GM19351 (cell line): ENCODE measurements around the gene INTS4.
A peak's percentile ranks its signal among the peaks of the same experiment; 100 is the strongest.
"Not testable (repeated sequence)": the region's sequence is repeated elsewhere in the genome, so short reads cannot be mapped to it uniquely, and the experiment has no call there.

Experiments
- ATAC-seq: cut with Tn5 transposase; IDR thresholded peaks from one replicate; pipeline ENCODE4 v1.9.1; 2021; ENCODE audit warnings: mild to moderate bottlenecking, moderate library complexity; ENCODE audit not compliant: unreplicated experiment

Gene INTS4

DNA sequence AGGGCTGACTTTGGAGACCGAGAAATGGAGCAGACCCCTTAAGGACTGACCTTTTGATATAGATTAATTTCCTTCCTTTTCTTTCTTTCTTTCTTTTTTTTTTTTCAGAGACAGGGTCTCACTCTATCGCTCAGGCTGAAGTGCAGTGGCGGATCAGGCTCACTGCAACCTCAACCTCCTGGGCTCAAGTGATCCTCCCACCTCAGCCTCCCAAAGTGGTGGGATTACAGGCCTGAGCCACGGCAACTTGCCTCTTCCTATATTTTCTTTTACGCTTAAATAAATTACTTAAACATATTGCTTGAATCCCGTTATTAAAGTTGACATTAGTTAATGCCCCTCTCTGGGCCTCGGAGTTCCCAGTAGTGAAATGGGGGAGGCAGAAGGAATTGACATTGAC, 29.0 kb upstream of the INTS4 start:
- ATAC-seq: no peak

DNA sequence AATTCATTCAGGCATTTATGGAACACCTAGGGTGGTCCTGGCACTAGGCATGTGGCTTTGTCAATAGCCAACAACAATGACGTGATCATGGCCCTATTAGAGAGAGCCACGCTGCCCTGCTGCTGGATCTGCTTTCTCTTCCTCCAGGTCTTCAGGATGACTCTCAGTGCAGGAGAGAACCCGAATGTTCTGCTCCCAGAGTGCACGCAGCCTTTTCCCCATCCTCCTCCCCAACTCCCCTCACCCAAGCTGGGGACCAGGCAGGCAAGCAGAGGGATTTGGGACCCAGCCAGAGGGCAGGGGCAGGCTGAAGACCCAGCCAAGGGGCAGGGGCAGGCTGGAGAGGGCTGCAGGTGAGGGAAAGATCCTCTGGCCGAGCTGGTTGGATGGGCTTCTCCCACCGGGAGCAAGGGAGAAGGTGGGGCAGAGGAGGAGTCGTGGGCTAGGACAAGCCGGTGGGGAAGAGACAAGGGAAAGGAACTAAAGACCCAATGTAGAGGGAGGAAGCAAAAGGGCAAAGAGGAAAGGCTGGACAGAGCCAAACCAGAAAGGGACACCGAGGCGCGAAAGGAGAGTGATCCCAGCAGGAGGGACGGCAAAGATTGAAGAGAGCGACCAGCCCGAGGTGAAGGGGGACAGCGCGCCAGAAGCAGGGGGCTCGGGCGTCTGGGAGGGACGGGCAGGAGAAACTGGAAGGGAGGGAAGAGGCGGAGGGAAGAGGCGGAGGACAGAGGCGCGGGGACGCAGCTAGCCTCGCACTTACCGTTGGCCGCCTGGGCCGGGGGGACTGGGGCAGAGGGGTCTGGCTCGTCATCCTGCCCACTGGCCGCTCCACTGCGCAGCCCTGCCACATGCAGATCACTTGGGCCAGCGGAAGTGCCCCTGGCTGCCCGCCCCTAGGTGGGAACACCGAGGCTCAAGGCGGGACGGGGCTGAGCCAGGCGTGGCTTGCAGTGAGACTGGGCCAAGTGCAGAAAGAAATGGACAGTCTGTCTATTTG, 28.2 kb upstream of the INTS4 start, which contains the start of gene KCTD14:
Gene KCTD14 (minus strand): TSS at position 880 of the 1,000 bp plus-strand sequence. CDS start 27 bp downstream, at position 853.
- no peak for ATAC-seq

DNA sequence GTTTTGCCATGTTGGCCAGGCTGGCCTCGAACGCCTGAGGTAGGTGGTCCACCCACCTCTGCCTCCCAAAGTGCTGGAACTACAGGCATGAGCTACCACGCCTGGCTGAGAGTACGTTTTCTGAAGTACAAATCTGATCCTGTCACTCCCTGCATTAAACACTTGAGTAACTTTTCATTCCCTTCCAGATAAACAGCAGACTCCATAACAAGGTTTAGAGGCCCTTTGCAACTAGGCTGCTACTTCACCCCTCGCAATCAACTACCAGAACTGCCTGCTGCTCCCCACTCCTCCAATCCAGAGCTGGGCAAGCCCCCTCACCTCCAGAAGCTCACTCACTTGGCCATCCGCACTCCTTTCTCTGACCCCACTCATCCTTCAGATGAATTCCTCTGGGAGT, 27.1 kb upstream of the INTS4 start:
- ATAC-seq: no peak

- no peak for ATAC-seq
These were observed 25.8 kb upstream of the INTS4 start for GRCh38 chr11:78020246-78020645.

DNA sequence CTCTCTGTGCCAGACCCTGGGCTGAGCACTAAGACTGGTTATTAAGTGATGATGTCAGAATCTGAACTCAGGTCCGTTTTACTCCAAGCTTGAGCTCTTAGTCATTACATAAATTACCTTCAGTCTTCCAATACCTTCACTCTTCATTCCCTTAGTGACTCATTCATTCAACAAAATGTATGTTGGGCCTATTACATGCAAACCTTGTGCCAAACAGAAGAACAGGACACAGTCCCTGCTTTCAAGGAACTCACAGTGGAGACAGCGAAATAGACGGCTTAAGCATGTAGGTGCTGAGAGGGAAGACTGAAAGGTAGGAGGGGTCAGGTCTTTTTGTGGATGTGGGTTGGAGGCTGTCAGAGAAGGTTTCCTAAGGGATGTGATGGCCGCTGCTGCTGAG, 25.3 kb upstream of the INTS4 start:
- no peak for ATAC-seq

DNA sequence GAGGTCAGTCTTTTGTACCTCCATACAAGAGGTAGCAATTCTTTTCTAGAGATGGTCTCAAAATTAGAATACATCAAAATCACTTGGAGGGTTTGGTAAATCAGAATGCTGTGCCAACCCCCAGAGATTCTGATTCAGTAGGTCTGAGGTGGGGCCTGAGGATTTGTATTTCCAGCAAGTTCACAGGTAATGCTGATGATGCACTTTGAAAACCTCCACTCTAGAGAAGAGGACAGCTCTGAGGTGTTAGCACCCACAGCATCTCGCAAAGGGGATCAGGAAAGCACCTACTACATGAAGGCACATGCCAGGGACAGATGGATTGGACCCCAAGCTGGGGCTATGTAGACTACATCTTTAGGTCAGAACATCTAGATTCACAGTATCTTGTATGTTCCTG, 21.4 kb upstream of the INTS4 start:
- no peak for ATAC-seq

DNA sequence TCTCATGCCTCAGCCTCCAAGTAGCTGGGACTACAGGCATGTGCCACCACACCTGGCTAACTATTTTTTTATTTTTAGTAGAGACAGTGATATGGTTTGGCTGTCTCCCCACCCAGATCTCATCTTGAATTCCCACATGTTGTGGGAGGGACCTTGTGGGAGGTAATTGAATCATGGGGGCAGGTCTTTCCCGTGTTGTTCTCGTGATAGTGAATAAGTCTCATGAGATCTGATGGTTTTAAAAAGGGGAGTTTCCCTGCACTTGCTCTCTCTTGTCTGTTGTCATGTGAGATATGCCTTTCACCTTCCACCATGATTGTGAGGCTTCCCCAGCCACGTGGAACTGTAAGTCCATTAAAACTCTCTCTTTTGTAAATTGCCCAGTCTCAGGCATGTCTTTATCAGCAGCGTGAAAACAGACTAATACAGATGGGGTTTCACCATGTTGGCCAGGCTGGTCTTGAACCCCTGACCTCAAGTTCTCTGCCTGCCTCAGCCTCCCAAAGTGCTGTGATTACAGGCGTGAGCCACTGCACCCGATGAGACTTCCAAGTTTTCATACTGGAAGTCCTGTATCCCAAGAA, 20.6 kb upstream of the INTS4 start:
- not testable (repeated sequence) for ATAC-seq

DNA sequence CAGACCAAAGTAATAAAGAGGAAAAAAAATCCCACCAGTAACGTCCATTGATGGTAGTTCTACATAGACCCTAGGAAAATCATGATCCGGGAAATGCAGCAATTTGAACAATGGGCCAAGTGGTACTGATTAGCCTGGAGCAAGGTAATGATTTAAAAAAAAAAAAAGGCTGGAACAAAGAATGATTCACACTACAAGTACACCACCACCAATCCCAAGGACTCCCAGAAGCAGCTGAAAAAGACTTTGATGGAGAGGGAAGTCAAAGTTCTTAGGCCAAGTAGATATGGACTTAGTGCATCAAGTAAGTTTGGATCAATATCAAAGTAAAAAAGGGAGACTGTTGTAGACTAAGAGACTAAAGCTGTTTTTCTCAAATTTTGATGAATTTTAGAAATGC, 16.8 kb upstream of the INTS4 start:
- ATAC-seq: no peak

DNA sequence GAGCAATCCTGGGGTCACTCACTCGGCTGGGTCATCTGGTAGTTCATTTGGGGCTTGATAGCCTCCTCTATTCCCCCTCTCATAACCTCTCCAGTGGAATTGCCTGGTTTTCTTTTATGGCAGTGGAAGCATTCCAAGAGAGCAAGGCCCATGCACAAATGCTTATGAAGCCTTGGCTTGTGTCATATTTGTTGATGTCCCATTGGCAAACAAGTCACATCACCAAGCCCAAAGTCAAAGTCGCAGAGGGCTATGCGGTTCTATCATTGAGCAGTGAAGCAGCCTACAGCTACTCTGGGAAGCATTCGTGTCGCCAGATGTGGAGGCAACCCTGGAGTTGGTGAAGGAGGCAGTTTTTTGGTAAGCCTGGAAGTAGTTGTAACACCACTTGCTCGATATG, 16.3 kb upstream of the INTS4 start:
- no peak for ATAC-seq

DNA sequence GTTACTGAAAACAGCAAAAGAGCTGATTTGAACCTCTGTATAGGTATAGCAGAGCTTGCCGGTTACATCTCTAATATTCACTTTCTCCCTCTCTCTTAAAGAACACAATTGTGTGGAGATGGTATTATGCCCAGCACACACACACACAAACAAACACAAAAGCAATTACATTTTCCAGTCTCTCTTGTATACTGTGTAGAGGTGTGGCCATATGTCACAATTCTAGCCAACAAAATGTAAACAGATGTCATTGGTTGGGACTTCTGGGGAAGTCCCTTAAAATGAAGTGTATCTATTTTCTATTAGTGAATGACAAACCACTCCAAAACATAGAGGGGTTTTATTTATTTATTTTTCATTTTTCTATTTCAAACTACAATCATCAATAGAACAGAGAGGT, 15.8 kb upstream of the INTS4 start:
- no peak for ATAC-seq

DNA sequence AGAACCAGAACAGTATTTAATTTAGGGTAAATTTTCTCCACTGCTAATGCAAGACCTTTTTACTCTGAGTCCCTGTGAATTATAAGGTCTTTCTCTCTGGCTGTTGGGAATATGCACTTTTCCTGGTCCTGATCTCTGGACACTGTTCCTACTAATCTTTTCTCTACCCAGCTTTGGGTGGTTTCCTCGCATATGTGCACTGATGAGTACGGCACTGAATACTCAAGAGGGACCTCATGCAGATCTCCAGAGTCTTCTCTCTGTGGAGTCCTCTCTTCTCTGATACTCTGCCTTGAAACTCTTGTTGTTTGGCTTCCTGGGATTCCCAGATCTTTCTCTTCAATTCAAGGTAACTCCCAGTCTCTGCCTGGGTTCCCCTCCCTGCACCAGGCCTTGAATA, 14.6 kb upstream of the INTS4 start:
- no peak for ATAC-seq

DNA sequence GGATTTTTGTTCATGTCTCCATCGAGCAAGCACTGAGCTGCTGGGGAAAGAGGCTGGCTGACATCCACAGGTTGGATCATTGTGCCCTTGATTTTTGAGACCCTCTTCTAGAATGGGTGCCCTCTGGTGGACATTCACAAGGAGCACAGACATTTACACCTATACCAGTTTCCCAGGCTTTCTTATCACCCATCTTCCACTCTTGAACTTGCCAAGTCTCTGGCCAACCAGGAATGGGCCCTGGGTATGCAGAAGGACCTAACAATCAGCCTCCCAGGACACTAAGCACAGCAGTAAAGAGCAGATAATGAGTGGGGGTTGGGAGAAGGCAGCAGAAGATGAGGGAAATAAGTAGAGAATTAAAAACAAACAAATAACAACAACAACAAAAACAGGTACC, 5.7 kb upstream of the INTS4 start:
- ATAC-seq: peak; percentile 77

GRCh38 chr11:77999446-78000030, 5.1 kb upstream of the INTS4 start:
- no peak for ATAC-seq

DNA sequence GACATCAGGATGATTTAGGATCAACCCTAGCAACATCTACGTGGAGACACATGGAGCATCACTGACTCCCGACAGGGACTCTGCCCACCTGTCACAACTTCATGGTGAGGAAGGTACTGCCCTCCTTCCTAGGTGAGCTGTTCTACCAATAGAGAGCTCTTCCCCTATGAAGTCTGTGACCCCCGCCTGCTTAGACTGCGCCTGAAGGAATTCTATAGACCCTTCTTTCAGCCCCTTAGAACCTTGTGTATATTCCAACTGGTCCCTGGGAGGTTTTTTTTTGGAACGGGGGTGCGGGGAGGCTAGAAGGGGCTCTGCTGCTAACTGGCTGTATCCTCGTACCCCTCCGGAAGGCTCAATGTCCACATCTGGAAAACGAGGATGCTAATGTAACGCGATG, 566 bp downstream of the INTS4 start:
- no peak for ATAC-seq

GRCh38 chr11:77990981-77991380, 3.5 kb downstream of the INTS4 start:
- ATAC-seq: no peak

DNA sequence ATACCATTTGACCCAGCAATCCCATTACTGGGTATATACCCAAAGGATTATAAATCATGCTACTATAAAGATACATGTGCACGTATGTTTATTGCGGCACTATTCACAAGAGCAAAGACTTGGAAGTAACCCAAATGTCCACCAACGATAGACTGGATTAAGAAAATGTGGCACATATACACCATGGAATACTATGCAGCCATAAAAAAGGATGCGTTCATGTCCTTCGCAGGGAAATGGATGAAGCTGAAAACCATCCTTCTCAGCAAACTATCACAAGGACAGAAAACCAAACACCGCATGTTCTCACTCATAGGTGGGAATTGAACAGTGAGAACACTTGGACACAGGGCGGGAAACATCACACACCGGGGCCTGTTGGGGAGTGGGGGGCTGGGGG, 8.0 kb downstream of the INTS4 start:
- not testable (repeated sequence) for ATAC-seq

GRCh38 chr11:77981346-77981947, 13.0 kb downstream of the INTS4 start:
- ATAC-seq: no peak

DNA sequence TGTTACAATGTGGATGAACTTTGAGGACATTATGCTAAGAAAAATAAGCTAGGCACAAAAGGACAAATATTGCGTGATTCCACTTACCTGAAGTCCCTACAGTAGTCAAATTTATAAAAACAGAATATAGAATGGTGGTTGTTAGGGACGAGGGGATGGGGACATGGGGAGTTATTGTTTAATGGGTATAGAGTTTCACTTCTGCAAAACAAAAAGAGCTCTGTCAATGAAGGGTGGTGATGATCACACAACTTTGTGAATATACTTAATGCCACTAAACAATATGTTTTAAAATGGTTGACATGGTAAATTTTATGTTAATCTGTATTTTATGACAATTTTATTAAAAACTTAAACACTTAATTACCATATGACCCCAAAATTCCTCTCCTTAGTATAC, 26.1 kb downstream of the INTS4 start:
- ATAC-seq: no peak

DNA sequence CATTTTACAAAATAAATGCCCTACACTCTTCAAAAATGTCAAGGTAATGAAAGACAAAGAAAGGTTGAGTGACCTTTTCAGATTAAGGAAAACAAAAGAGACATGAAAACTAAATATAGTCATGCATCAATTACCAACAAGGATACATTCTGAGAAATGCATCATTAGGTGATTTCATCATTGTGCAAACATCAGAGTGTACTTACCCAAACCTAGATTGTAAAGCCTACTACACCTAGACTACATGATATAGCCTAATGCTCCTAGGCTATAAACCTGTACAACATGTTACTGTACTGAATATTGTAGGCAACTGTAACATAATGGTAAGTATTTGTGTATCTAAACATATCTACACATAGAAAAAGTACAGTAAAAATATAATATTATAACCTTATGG, 26.7 kb downstream of the INTS4 start:
- no peak for ATAC-seq

GRCh38 chr11:77967121-77967520, 27.3 kb downstream of the INTS4 start:
- ATAC-seq: no peak

DNA sequence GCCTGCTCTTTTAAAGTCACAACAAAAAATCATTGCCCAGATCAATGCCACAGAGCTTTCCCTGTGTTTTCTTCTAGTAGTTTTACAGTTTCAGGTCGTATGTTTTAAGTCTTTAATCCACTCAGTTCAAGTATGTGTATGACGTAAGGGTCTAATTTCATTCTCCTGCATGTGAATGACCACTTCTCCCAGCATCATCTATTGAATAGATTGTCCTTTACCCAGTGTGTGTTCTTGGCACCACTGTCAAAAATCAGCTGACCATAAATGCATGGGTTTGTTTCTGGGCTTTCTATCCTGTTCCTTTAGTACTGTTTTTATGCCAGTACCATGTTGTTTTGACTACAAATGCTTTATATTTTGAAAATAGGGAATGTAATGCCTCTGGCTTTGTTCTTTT, 28.1 kb downstream of the INTS4 start:
- no peak for ATAC-seq
